PC-3 (cell line): ENCODE data around the gene IFI27L1. TPM values are rescaled to one million over a fixed set of nuclear protein-coding genes. Genes with fewer than 3 reads are reported as not detected.

Source experiments
- ATAC-seq: fragments of 200-7000 bp; cut with Tn5 transposase; 2 replicates; pipeline ENCODE4 v1.9.1; 2020; ENCODE audit warnings: mild to moderate bottlenecking, moderate library complexity
- BruUV-seq: library from RNA; stranded (reverse); fragments of 400-500 nt; replicated peaks from 2 replicates; lab custom pipeline; 2021; lab: Mats Ljungman, UMichigan
- CTCF ChIA-PET: fragments of 300-600 bp; sonication (Branson Sonifier 250); formaldehyde crosslinking; loops from one replicate; lab custom pipeline; 2022; ENCODE audit warnings: antibody characterized with exemption; lab: Charles Lee
- POLR2A ChIA-PET: fragments of 300-600 bp; sonication (Branson Sonifier 250); formaldehyde crosslinking; loops from one replicate; lab custom pipeline; 2022; ENCODE audit warnings: antibody characterized with exemption; ENCODE audit not compliant: unreplicated experiment; lab: Charles Lee
- DNase-seq: peaks from one replicate; pipeline ENCODE4 v3.0.0-alpha.2; 2015
- H2AFZ ChIP-seq: fragments of 300-600 bp; sonication (generic); 2 replicates; pipeline ENCODE4 v1.6.0; 2016; ENCODE audit warnings: antibody characterized with exemption, low read length
- H3F3A ChIP-seq: fragments of 300-600 bp; sonication (generic); one replicate; pipeline ENCODE4 v1.6.0; 2017; ENCODE audit warnings: antibody characterized with exemption, low read length, control low read depth, mild to moderate bottlenecking; ENCODE audit not compliant: unreplicated experiment
- H3K27ac ChIP-seq: fragments of 300-600 bp; sonication (generic); 2 replicates; pipeline ENCODE4 v1.5.1; 2016; ENCODE audit warnings: mild to moderate bottlenecking, low read length
- H3K27me3 ChIP-seq: fragments of 300-600 bp; sonication (generic); 2 replicates; pipeline ENCODE4 v1.6.1; 2016; ENCODE audit warnings: low read length, mixed read lengths
- H3K36me3 ChIP-seq: fragments of 300-600 bp; sonication (generic); 2 replicates; pipeline ENCODE4 v1.6.1; 2016; ENCODE audit warnings: low read depth, mixed run types, low read length, mixed read lengths
- H3K4me1 ChIP-seq: fragments of 300-600 bp; sonication (generic); 2 replicates; pipeline ENCODE4 v1.5.1; 2016; ENCODE audit warnings: low read length; ENCODE audit not compliant: insufficient read depth
- H3K4me2 ChIP-seq: fragments of 300-600 bp; sonication (generic); 2 replicates; pipeline ENCODE4 v1.6.0; 2016; ENCODE audit warnings: low read length
- H3K4me3 ChIP-seq: fragments of 300-600 bp; sonication (generic); 2 replicates; pipeline ENCODE4 v1.5.1; 2016; ENCODE audit warnings: mild to moderate bottlenecking, low read length, mixed read lengths
- H3K79me2 ChIP-seq: fragments of 300-600 bp; sonication (generic); 2 replicates; pipeline ENCODE4 v1.6.1; 2017; ENCODE audit warnings: low read length, mixed read lengths
- H3K9ac ChIP-seq: fragments of 300-600 bp; sonication (generic); 2 replicates; pipeline ENCODE4 v1.6.0; 2016; ENCODE audit warnings: mild to moderate bottlenecking, low read length
- H3K9me2 ChIP-seq: fragments of 300-600 bp; sonication (generic); replicated peaks from 2 replicates; pipeline ENCODE4 v1.6.1; 2016; ENCODE audit warnings: mixed run types, low read length, mixed read lengths
- H3K9me3 ChIP-seq: fragments of 300-600 bp; sonication (generic); 2 replicates; pipeline ENCODE4 v1.6.1; 2016; ENCODE audit warnings: low read length, mixed read lengths
- H4K20me1 ChIP-seq: fragments of 300-600 bp; sonication (generic); 2 replicates; pipeline ENCODE4 v1.6.1; 2016; ENCODE audit warnings: low read length, mixed read lengths
- EZH2 ChIP-seq: fragments of 300-600 bp; sonication (generic); IDR thresholded peaks from one replicate; pipeline ENCODE4 v1.6.1; 2017; ENCODE audit warnings: antibody characterized with exemption, mild to moderate bottlenecking, low read length; ENCODE audit not compliant: unreplicated experiment
- EZH2phosphoT487 ChIP-seq: fragments of 300-600 bp; sonication (generic); IDR thresholded peaks from 2 replicates; pipeline ENCODE4 v1.6.1; 2018; ENCODE audit warnings: mild to moderate bottlenecking, antibody characterized with exemption, low read length, borderline replicate concordance
- intact Hi-C: fragments of 100-400 bp; cut with micrococcal nuclease; formaldehyde crosslinking; loops from 2 replicates; pipeline ENCODE4 v1.9.0; 2023
- total RNA-seq: library from RNA; depleted of rRNA; stranded (reverse); fragments of >200 nt; gene quantifications from 2 replicates; pipeline ENCODE4 v1.2.3, GENCODE V29; 2014
- TF ChIP-seq, protein P1 (sequence below): fragments of 300-600 bp; sonication (generic); conservative IDR thresholded peaks from 2 replicates; pipeline ENCODE4 v1.5.1; 2017; ENCODE audit warnings: antibody characterized with exemption, low read depth, mild to moderate bottlenecking, low read length

The IFI27L1 gene
- total RNA-seq, 1 experiment from 2014 or later = 16.9 TPM

DNA sequence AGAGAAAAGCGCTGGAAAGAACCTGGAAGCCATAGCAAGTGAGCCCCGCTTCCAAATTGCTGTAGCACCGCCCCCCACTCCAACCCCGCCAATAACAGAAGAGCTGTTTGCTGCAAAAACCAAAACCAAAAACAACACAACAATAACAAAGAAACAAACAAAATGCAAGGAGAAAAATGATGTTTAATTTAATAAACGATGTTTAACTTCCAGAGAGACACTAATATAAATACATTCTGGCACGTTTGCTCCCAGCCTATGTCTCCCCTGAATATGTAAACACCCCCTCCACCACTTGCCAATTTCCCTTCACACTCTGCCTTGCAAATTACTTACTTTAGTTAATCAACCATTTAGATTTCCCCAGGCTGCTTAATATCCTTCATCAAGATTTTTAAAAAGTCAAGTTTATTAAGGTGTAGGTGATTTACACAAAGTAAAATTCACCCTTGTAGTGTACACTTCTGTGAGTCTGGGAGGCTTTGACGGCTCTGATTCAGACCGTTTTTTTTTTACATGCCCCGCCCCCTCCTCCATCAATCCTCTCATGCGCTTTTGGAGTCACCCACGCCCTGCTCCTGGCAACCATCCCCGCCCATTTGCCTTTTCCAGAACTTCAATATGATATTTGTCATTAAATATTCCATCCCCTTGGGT, 48.8 kb downstream of the IFI27L1 start:
- intact Hi-C loops = no loop called here
- CTCF ChIA-PET = interaction anchor here (0.6 kb wide), 1 partner anchor 190 kb away, joined by 3 read pairs; no protein-coding TSS in a partner anchor
- peak; percentile 52 for DNase-seq

GRCh38 chr14:94132285-94132887, 51.3 kb downstream of the IFI27L1 start:
- H2AFZ ChIP-seq = no peak overlapping the region
- TF ChIP-seq, protein P1, sequence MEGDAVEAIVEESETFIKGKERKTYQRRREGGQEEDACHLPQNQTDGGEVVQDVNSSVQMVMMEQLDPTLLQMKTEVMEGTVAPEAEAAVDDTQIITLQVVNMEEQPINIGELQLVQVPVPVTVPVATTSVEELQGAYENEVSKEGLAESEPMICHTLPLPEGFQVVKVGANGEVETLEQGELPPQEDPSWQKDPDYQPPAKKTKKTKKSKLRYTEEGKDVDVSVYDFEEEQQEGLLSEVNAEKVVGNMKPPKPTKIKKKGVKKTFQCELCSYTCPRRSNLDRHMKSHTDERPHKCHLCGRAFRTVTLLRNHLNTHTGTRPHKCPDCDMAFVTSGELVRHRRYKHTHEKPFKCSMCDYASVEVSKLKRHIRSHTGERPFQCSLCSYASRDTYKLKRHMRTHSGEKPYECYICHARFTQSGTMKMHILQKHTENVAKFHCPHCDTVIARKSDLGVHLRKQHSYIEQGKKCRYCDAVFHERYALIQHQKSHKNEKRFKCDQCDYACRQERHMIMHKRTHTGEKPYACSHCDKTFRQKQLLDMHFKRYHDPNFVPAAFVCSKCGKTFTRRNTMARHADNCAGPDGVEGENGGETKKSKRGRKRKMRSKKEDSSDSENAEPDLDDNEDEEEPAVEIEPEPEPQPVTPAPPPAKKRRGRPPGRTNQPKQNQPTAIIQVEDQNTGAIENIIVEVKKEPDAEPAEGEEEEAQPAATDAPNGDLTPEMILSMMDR = peak; percentile 84
- no peak for TF ChIP-seq EZH2
- TF ChIP-seq EZH2phosphoT487 = no peak
- no peak for ATAC-seq
- H3F3A ChIP-seq = no peaks in the 10 kb centered on the region
- H3K27me3 ChIP-seq = no peaks in the 10 kb centered on the region
- no peaks in the 10 kb centered on the region for H4K20me1 ChIP-seq
- no peak overlapping the region for H3K27ac ChIP-seq
- no peak overlapping the region for H3K4me2 ChIP-seq
- no peak overlapping the region for H3K4me3 ChIP-seq
- H3K9me2 ChIP-seq = no peaks in the 10 kb centered on the region
- DNase-seq = peak; percentile 78
- intact Hi-C loops = no loop called here
- H3K36me3 ChIP-seq = no peaks in the 10 kb centered on the region
- BruUV-seq = no TSS peak
- ChIA-PET POLR2A (interaction anchor here (0.6 kb wide), 2 partner anchors 63 to 231 kb away, joined by 3 to 4 read pairs; no protein-coding TSS in a partner anchor), CTCF (interaction anchor here (0.7 to 1.3 kb wide), 5 partner anchors 10 to 192 kb away, joined by 3 to 8 read pairs (median 4); no protein-coding TSS in a partner anchor)
- H3K4me1 ChIP-seq = peaks cover 9% of the 10 kb centered on the region; the same call in 1 of the 2 replicates
- H3K9ac ChIP-seq = no peak overlapping the region
- no peaks in the 10 kb centered on the region for H3K9me3 ChIP-seq
- H3K79me2 ChIP-seq = no peaks in the 10 kb centered on the region

More for the DNA sequence above, 48.8 kb downstream of the IFI27L1 start:
- H3K9me3 ChIP-seq = no peaks in the 10 kb centered on the region
- H3K79me2 ChIP-seq = no peaks in the 10 kb centered on the region
- no TSS peak for BruUV-seq
- no peaks in the 10 kb centered on the region for H3K36me3 ChIP-seq
- no peaks in the 10 kb centered on the region for H3K27me3 ChIP-seq
- H3K4me2 ChIP-seq = peak overlapping the region; percentile 97
- H3K4me1 ChIP-seq = peaks cover 9% of the 10 kb centered on the region; the same call in 1 of the 2 replicates
- H3F3A ChIP-seq = no peaks in the 10 kb centered on the region
- H4K20me1 ChIP-seq = no peaks in the 10 kb centered on the region
- H3K9ac ChIP-seq = no peak overlapping the region
- H3K4me3 ChIP-seq = peak overlapping the region; percentile 67
- peak; percentile 48 for ATAC-seq
- POLR2A ChIA-PET = no interaction called here
- H2AFZ ChIP-seq = peak overlapping the region; percentile 73
- H3K9me2 ChIP-seq = no peaks in the 10 kb centered on the region
- no peak overlapping the region for H3K27ac ChIP-seq
- TF ChIP-seq, protein P1 = no peak
- TF ChIP-seq EZH2 (no peak), EZH2phosphoT487 (no peak)

GRCh38 chr14:94135476-94135875, 54.4 kb downstream of the IFI27L1 start:
- TF ChIP-seq EZH2 (no peak), EZH2phosphoT487 (no peak)
- TF ChIP-seq, protein P1 = no peak
- Histone ChIP-seq H3K4me2 (no peak overlapping the region), H4K20me1 (no peaks in the 10 kb centered on the region), H3F3A (no peaks in the 10 kb centered on the region), H3K9me2 (no peaks in the 10 kb centered on the region), H3K4me1 (peaks cover under 1% of the 10 kb centered on the region; the same call in 1 of the 2 replicates), H3K9ac (no peak overlapping the region), H3K9me3 (no peaks in the 10 kb centered on the region), H3K27ac (no peak overlapping the region), H3K36me3 (no peaks in the 10 kb centered on the region), H2AFZ (no peak overlapping the region), H3K27me3 (0 out of 2 replicates have a peak, but pooled peaks cover 4% of the 10 kb centered on the region), H3K4me3 (no peak overlapping the region), H3K79me2 (no peaks in the 10 kb centered on the region)
- ATAC-seq (no peak), DNase-seq (no peak)
- no TSS peak for BruUV-seq
- CTCF ChIA-PET = no interaction called here
- intact Hi-C loops = no loop called here
- POLR2A ChIA-PET = no interaction called here
